Kidney capillary endothelial cell (primary cell): ENCODE data around the gene CDH23.

Experiments used
- DNase-seq: peaks from one replicate; pipeline ENCODE4 v3.0.0-alpha.2; 2018; ENCODE audit warnings: low spot score

Gene CDH23

DNA sequence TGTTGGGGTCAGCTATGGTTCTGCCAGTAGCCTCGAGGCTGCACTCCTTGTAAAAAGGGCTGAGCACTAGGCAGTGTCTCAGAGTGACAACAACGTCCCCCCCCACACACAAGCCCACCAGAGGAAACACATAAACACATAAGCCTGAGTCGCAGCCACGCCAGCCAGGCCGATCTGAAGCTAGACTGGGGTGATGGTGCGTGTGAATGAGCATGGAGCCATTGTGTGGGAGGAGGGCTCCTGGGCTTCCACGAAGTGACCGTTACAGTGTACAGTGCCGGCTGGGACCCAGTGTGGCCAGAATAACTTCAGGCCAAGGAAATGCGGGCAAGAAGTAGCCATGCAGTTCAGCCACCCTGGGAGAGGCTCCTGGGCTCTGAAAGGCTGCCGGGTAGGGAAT is 326.6 kb downstream of the CDH23 start:
- no peak for DNase-seq

GRCh38 chr10:71724539-71724938 is 327.8 kb downstream of the CDH23 start:
- no peak for DNase-seq

DNA sequence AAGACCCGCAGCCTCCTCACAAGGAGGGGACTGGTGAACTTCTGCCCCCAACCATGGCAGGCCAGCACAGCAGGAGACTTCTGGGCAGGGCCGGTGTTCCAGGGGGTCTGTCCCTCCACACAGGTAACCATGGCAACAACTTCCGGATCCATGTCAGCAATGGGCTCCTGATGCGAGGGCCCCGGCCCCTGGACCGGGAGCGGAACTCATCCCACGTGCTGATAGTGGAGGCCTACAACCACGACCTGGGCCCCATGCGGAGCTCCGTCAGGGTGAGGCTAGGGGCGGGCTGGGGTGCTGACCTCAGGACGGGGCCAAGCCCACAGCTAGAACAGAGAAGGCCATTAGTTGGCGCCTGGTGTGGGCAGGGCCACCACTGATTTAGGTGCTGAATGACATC is 328.5 kb downstream of the CDH23 start:
- no peak for DNase-seq

- peak; percentile 46 for DNase-seq
Measured at GRCh38 chr10:71725998-71726579, 329.4 kb downstream of the CDH23 start.

GRCh38 chr10:71726580-71727104 is 329.9 kb downstream of the CDH23 start:
- no peak for DNase-seq

GRCh38 chr10:71727105-71727737 is 330.5 kb downstream of the CDH23 start:
- DNase-seq = no peak

DNA sequence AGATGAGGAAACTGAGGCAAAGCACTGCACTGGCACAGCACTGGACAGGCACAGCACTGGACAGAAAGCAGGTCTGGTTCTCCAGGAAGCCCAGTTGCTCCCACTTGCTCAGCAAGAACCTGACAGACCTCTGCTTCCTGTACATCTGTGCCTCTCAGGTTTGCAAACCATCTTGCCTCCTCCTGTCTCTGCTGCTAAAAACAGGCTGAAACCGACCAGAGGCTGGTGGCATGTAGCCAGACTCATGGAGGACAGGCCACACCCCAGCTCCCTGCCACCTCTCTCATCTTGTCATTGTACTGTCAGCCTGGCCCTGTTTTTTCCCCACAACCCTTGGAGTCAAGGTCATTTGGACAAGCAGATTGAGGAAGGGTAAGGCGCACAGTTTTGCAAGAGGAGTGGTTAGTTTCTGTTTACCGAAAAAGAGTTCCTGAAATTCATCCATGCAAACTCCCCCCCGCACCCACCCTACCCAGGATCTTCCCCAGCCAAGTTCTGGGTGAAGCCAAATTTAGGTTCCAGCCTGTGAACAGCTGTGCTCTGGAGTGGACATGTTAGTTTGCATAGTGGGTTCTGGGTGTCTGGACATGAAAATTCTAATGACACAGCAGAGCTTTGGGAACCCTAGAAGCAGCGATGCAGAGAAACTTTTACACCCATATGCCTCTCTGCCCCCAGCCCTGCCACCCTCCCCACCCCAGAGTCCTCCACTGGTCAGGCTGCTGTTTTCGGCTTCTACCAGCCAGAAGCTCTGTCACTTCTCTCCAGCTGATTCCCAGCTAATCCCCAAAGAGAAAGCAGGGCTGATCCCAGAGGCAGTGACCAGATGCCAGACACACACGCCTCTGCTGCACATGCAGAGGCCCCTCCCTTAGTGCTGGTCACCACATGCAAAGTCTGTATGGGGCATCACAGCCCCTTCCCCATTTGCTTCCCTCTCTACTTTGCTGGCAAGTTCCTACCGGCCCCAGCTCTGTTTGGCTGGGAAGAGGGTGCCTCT is 331.3 kb downstream of the CDH23 start:
- no peak for DNase-seq

- DNase-seq = no peak
Measured at GRCh38 chr10:71729161-71729636, 332.5 kb downstream of the CDH23 start.

DNA sequence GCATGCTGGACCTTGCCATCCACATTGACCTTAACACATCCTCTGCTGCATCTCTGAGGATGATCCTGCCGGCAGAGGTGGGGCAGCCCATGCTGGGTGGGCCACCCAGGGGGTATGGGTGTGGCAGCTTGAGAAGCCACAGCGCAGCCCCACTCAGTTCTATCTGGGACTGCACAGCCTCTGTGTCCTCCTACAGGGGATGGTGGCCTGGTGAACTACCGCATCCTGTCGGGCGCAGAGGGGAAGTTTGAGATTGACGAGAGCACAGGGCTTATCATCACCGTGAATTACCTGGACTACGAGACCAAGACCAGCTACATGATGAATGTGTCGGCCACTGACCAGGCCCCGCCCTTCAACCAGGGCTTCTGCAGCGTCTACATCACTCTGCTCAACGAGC is 335.1 kb downstream of the CDH23 start:
- DNase-seq = no peak

GRCh38 chr10:71734797-71735196 is 338.1 kb downstream of the CDH23 start:
- no peak for DNase-seq

DNA sequence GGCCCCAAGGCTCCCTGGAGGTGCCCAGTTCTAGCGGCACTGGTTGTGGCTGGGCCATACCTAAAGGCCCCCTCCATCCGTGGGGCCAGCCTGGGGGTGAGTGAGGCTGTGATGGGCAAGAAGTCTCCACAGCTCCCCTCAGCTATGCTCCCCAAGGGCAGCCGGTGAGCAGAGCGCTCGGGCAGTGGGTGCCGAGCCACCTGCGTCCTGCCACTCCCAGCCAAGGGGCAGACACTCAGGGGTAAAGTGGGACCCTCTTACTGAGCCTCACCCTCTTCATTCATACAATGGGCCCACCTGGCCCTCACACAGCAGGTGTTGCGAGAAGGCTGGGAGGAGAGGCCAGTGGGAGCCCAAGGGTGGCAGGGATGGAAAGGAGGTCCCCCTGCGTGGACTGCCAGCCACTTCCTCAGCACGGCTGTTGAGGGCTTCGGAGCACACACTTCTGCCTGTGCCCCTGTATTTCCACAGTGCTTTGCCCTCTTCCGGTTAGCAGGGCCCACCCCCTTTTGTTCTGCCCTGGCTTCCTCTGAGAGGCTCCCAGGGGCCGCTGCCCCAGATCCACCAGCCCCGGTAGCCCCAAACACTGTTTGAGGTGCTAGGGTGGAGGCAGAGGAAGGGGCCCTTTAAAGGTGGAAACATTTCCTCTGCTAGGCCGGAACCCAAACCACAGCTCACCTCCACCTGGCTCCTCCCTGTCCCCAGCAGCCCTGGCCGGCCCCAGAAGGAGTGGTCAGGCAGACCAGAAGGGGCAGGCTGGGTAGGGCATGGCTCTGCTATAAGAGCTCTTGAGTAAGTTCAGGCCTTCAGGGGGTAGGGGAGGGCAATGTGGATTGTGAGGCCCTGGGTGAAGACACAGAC is 339.2 kb downstream of the CDH23 start:
- DNase-seq = no peak

GRCh38 chr10:71736570-71736952 is 339.8 kb downstream of the CDH23 start:
- no peak for DNase-seq

GRCh38 chr10:71737001-71737833 is 340.5 kb downstream of the CDH23 start:
- DNase-seq = no peak

DNA sequence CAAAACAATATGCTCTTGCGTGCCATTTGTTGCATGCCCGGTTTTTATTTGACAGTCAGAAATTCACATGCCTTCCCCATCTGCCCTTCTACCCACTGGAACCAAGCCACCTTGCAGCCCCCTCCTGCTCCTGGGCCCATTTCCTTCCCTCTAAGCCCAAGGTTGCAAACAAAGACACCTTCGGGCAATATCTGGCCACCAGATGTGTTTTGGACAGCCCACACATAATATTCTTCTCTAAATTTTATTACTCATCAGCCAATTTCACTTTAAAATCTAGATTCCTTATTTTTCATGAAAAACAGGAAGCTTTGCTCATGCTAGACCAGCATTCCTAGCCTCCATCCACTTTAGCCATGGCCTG is 341.1 kb downstream of the CDH23 start:
- DNase-seq = no peak

- no peak for DNase-seq
Measured at GRCh38 chr10:71739358-71739900, 342.7 kb downstream of the CDH23 start.

DNA sequence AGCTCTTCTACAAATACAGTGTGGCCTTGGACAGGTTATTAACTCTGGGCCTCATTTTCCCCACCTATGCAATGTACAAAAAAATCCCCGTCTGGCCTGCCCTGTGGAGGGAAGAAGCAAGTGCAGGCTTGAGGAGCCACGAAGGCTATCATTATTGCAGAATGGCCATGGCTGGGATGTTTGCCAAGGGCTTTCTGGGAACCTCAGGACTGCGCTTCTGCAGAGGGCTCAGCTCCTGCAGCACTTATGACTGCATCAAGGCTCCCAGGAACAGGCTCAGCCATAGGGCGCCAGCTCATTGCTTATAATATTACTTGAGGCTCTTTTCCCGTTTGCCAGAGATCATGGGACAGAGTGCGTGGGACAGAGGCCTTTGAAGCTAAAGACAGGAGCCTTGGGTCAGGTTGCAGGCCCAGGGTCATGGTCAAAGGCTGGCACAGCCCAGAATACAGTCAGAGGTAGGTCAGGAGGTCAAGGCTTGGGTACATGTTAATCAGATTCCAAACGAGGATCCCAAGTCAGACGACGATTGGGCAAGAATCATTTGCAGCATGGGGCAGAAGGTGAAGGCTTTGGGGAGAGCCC is 343.4 kb downstream of the CDH23 start:
- no peak for DNase-seq

- no peak for DNase-seq
Measured at GRCh38 chr10:71741029-71741428, 344.3 kb downstream of the CDH23 start.

GRCh38 chr10:71741671-71742070 is 345.0 kb downstream of the CDH23 start:
- DNase-seq = no peak

- DNase-seq = no peak
Measured at GRCh38 chr10:71742301-71743088, 345.8 kb downstream of the CDH23 start.
